PC-9 (cell line): ENCODE results near the gene EHMT1. TPM values are rescaled to one million over a fixed set of nuclear protein-coding genes. Genes with fewer than 3 reads are reported as not detected.

Experiments
- BruUV-seq: library from RNA; stranded (reverse); fragments of 400-500 nt; replicated peaks from 2 replicates; lab custom pipeline; 2021; lab: Mats Ljungman, UMichigan
- CTCF ChIA-PET: fragments of 300-600 bp; sonication (Branson Sonifier 250); formaldehyde crosslinking; loops from one replicate; lab custom pipeline; 2022; ENCODE audit warnings: antibody characterized with exemption; lab: Charles Lee
- POLR2A ChIA-PET: fragments of 300-600 bp; sonication (Branson Sonifier 250); formaldehyde crosslinking; loops from one replicate; lab custom pipeline; 2022; ENCODE audit warnings: antibody characterized with exemption; ENCODE audit not compliant: unreplicated experiment; lab: Charles Lee
- DNase-seq, 2 experiments: peaks; one replicate each; pipeline versions ENCODE4 v3.0.0 to v3.0.0-alpha.2; 2015 to 2022; ENCODE audit warnings: mixed read lengths in 1 of 2
- H2AFZ ChIP-seq: fragments of 200-600 bp; sonication (generic); 2 replicates; pipeline ENCODE4 v1.8.1; 2017; ENCODE audit warnings: antibody characterized with exemption
- H3F3A ChIP-seq: fragments of 200-600 bp; sonication (generic); 2 replicates; pipeline ENCODE4 v1.8.1; 2017; ENCODE audit warnings: antibody characterized with exemption, mild to moderate bottlenecking, low read depth; ENCODE audit not compliant: insufficient read depth
- H3K27ac ChIP-seq: fragments of 200-600 bp; sonication (generic); 2 replicates; pipeline ENCODE4 v1.6.1; 2016; ENCODE audit warnings: mixed run types
- H3K27me3 ChIP-seq: fragments of 200-600 bp; sonication (generic); 2 replicates; pipeline ENCODE4 v1.6.1; 2016; ENCODE audit warnings: low read depth, mixed run types; ENCODE audit not compliant: insufficient read depth
- H3K36me3 ChIP-seq: fragments of 200-600 bp; sonication (generic); 2 replicates; pipeline ENCODE4 v1.6.1; 2016; ENCODE audit warnings: low read depth, mixed run types
- H3K4me1 ChIP-seq: fragments of 200-600 bp; sonication (generic); replicated peaks from 2 replicates; pipeline ENCODE4 v1.6.1; 2016; ENCODE audit warnings: mixed run types; ENCODE audit not compliant: insufficient read depth
- H3K4me2 ChIP-seq: fragments of 200-600 bp; sonication (generic); 2 replicates; pipeline ENCODE4 v1.6.1; 2017; ENCODE audit warnings: mixed run types
- H3K4me3 ChIP-seq: fragments of 200-600 bp; sonication (generic); 2 replicates; pipeline ENCODE4 v1.6.1; 2016; ENCODE audit warnings: mixed run types
- H3K79me2 ChIP-seq: fragments of 200-600 bp; sonication (generic); 2 replicates; pipeline ENCODE4 v1.6.1; 2017; ENCODE audit warnings: low read depth, mixed run types
- H3K9me2 ChIP-seq: fragments of 200-600 bp; sonication (generic); 2 replicates; pipeline ENCODE4 v1.8.1; 2017; ENCODE audit warnings: mild to moderate bottlenecking; ENCODE audit not compliant: insufficient read depth
- H3K9me3 ChIP-seq: fragments of 200-600 bp; sonication (generic); 2 replicates; pipeline ENCODE4 v1.8.1; 2016; ENCODE audit warnings: low read depth; ENCODE audit not compliant: insufficient read depth
- H4K20me1 ChIP-seq: fragments of 200-600 bp; sonication (generic); 2 replicates; pipeline ENCODE4 v1.8.1; 2017; ENCODE audit not compliant: insufficient read depth
- EZH2 ChIP-seq: fragments of 200-600 bp; sonication (generic); IDR thresholded peaks from 2 replicates; pipeline ENCODE4 v1.8.0; 2017; ENCODE audit warnings: antibody characterized with exemption, low read depth
- intact Hi-C: fragments of 100-400 bp; cut with micrococcal nuclease; formaldehyde crosslinking; loops from one replicate; pipeline ENCODE4 v1.10.0; 2022; ENCODE audit not compliant: unreplicated experiment
- total RNA-seq: library from RNA; stranded (reverse); gene quantifications from 2 replicates; pipeline ENCODE4 v1.2.3, GENCODE V29; 2021
- TF ChIP-seq, protein P1 (sequence below): fragments of 200-600 bp; sonication (generic); conservative IDR thresholded peaks from 2 replicates; pipeline ENCODE4 v1.6.1; 2017; ENCODE audit warnings: mixed run types, antibody characterized with exemption, mild to moderate bottlenecking, moderate library complexity

Gene EHMT1
- total RNA-seq, 1 experiment from 2014 or later: 116 TPM

DNA sequence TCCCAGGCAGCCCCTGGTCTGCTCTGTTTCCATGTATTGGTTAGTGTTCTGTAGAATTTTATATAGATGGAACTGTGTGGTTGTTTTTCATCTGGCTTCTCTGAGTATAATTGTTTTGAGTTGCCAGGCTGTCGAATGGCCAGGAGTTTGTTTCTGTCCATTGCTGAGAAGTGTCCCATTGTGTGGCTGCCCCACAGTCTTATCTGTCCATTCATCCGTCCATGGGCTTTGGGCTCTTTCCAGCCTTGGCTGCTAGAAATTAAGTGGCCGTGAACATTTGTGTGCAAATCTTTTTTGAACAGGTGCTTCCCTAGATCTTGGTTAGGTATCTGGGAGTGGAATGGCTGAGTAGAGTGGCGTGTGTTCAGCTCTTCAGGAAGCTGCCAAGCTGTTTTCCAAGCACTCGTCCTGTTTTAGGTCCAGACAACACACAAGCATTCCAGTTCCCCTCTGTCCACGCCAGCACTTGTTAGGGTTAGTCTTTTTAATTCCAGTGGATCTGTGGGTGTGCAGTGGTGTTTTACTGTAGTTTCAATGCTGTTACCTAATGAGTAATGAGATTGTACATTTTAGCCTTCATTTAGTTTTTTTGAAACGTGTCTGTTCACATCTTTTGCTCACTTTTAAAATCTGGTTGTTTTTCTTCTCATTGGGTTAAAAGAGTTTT, 136.6 kb downstream of the EHMT1 start:
- BruUV-seq: no TSS peak
- H3K27ac ChIP-seq: no peak overlapping the region
- no peak overlapping the region for H3K4me2 ChIP-seq
- H3K9me2 ChIP-seq: no peaks in the 10 kb centered on the region
- no peaks in the 10 kb centered on the region for H4K20me1 ChIP-seq
- DNase-seq: no peak
- ChIA-PET POLR2A (no interaction called here), CTCF (no interaction called here)
- no peaks in the 10 kb centered on the region for H3K27me3 ChIP-seq
- no peaks in the 10 kb centered on the region for H3K36me3 ChIP-seq
- H3F3A ChIP-seq: no peaks in the 10 kb centered on the region
- H3K4me1 ChIP-seq: no peaks in the 10 kb centered on the region
- H3K9me3 ChIP-seq: no peaks in the 10 kb centered on the region
- no peak overlapping the region for H2AFZ ChIP-seq
- no peak for TF ChIP-seq EZH2
- TF ChIP-seq, protein P1, sequence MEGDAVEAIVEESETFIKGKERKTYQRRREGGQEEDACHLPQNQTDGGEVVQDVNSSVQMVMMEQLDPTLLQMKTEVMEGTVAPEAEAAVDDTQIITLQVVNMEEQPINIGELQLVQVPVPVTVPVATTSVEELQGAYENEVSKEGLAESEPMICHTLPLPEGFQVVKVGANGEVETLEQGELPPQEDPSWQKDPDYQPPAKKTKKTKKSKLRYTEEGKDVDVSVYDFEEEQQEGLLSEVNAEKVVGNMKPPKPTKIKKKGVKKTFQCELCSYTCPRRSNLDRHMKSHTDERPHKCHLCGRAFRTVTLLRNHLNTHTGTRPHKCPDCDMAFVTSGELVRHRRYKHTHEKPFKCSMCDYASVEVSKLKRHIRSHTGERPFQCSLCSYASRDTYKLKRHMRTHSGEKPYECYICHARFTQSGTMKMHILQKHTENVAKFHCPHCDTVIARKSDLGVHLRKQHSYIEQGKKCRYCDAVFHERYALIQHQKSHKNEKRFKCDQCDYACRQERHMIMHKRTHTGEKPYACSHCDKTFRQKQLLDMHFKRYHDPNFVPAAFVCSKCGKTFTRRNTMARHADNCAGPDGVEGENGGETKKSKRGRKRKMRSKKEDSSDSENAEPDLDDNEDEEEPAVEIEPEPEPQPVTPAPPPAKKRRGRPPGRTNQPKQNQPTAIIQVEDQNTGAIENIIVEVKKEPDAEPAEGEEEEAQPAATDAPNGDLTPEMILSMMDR: no peak
- no peak overlapping the region for H3K4me3 ChIP-seq
- H3K79me2 ChIP-seq: no peaks in the 10 kb centered on the region
- intact Hi-C loops: no loop called here

DNA sequence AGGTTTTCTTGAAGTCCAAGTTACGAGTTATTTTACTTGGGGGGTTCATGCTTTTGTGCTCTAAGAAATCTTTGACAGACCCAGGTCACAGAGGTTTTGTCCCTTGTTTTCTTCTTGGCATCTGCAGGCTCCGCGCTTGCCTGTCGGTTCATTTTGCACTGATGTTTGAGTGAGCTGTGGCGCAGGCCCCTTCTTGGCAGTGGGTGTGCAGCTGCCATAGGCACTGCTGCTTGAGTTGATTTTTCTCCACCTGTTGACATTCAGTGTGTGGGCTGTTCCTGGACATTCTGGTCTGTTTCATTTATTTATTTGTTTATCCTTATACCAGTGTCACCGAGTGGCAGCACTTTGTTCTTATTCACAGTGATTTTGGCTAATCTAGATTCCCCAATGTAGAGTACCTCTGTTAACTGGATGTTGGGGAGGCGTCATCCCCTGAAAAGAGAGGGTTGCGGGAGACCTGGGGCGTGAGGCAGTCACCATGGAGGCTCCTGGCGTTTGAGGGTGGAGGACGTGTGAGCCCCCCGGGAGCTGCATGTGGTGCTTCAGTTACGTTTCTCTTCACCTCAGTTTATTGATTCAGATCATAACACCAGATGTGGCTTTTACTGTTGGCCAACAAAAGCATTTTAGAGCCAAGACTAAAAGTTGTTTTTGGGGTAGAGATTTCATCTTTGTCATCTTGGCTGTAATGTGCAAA, 137.4 kb downstream of the EHMT1 start:
- Histone ChIP-seq H3K27me3 (no peaks in the 10 kb centered on the region), H3K4me3 (no peak overlapping the region), H3K36me3 (no peaks in the 10 kb centered on the region), H3K79me2 (no peaks in the 10 kb centered on the region), H2AFZ (no peak overlapping the region), H3K9me3 (no peaks in the 10 kb centered on the region), H3K4me2 (no peak overlapping the region), H3F3A (no peaks in the 10 kb centered on the region), H3K9me2 (no peaks in the 10 kb centered on the region), H3K27ac (no peak overlapping the region), H3K4me1 (no peaks in the 10 kb centered on the region), H4K20me1 (no peaks in the 10 kb centered on the region)
- no TSS peak for BruUV-seq
- DNase-seq: no peak
- ChIA-PET POLR2A (no interaction called here), CTCF (no interaction called here)
- TF ChIP-seq, protein P1: no peak
- TF ChIP-seq EZH2: no peak
- intact Hi-C loops: no loop called here

GRCh38 chr9:137757139-137757538, 138.3 kb downstream of the EHMT1 start:
- no peaks in the 10 kb centered on the region for H3K27me3 ChIP-seq
- ChIA-PET POLR2A (no interaction called here), CTCF (no interaction called here)
- H3K27ac ChIP-seq: no peak overlapping the region
- H2AFZ ChIP-seq: no peak overlapping the region
- no peaks in the 10 kb centered on the region for H3K79me2 ChIP-seq
- TF ChIP-seq EZH2: no peak
- TF ChIP-seq, protein P1: no peak
- H3K9me2 ChIP-seq: no peaks in the 10 kb centered on the region
- no peaks in the 10 kb centered on the region; the same call in 1 of the 2 replicates for H4K20me1 ChIP-seq
- H3F3A ChIP-seq: no peaks in the 10 kb centered on the region
- no peak overlapping the region for H3K4me3 ChIP-seq
- no TSS peak for BruUV-seq
- H3K9me3 ChIP-seq: no peaks in the 10 kb centered on the region
- no peak overlapping the region for H3K4me2 ChIP-seq
- H3K36me3 ChIP-seq: no peaks in the 10 kb centered on the region
- no peaks in the 10 kb centered on the region for H3K4me1 ChIP-seq
- DNase-seq: no peak
- intact Hi-C loops: no loop called here
